NK-92 treated with Interleukin-12 subunit alpha and Interleukin-12 subunit beta, amount 100 ng/mL, for 24 hours (cell line): Measurements from ENCODE around the gene DNAAF2.
"Not testable (repeated sequence)": the region's sequence is repeated elsewhere in the genome, so short reads cannot be mapped to it uniquely, and the experiment has no call there.

Experiments
- DNase-seq: peaks from one replicate; lab custom pipeline; 2025; lab: John Stamatoyannopoulos, UW

DNAAF2 gene

DNA sequence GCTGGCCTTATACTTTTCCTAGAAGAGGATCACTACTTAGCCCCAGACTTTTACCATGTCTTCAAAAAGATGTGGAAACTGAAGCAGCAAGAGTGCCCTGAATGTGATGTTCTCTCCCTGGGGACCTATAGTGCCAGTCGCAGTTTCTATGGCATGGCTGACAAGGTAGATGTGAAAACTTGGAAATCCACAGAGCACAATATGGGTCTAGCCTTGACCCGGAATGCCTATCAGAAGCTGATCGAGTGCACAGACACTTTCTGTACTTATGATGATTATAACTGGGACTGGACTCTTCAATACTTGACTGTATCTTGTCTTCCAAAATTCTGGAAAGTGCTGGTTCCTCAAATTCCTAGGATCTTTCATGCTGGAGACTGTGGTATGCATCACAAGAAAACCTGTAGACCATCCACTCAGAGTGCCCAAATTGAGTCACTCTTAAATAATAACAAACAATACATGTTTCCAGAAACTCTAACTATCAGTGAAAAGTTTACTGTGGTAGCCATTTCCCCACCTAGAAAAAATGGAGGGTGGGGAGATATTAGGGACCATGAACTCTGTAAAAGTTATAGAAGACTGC, 12.9 kb downstream of the DNAAF2 start:
- no peak for DNase-seq

- DNase-seq: peak; percentile 66
Observed at GRCh38 chr14:49621114-49621881, 13.7 kb downstream of the DNAAF2 start.

- DNase-seq: peak; percentile 96
Observed at GRCh38 chr14:49620182-49621113, 14.6 kb downstream of the DNAAF2 start, which contains the start of the genes MGAT2 and RPL36AL. MGAT2 (plus strand) TSS chr14:49620799; CDS start chr14:49621269, 470 bp downstream. RPL36AL (minus strand) TSS chr14:49620626; CDS start chr14:49619104, 1,522 bp downstream.

GRCh38 chr14:49619730-49620129, 15.3 kb downstream of the DNAAF2 start:
- DNase-seq: no peak

DNA sequence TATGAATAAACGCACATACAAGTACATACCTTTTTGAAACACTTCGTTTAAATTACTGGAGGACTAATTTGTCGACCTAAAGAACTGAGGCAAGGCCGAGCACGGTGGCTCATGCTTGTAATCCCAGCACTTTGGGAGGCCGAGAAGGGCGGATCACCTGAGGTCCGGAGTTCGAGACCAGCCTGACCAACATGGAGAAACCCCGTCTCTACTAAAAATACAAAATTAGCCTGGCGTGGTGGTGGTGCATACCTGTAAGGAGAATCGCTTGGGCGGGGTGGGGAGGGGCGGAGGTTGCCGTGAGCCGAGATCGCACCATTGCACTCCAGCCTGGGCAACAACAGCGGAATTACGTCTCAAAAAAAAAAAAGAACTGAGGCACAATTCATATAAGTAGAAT, 15.8 kb downstream of the DNAAF2 start:
- not testable (repeated sequence) for DNase-seq

GRCh38 chr14:49617852-49618519, 17.1 kb downstream of the DNAAF2 start:
- DNase-seq: no peak

GRCh38 chr14:49615776-49616175, 19.3 kb downstream of the DNAAF2 start:
- DNase-seq: no peak

- no peak for DNase-seq
Observed at GRCh38 chr14:49614196-49614595, 20.8 kb downstream of the DNAAF2 start.

DNA sequence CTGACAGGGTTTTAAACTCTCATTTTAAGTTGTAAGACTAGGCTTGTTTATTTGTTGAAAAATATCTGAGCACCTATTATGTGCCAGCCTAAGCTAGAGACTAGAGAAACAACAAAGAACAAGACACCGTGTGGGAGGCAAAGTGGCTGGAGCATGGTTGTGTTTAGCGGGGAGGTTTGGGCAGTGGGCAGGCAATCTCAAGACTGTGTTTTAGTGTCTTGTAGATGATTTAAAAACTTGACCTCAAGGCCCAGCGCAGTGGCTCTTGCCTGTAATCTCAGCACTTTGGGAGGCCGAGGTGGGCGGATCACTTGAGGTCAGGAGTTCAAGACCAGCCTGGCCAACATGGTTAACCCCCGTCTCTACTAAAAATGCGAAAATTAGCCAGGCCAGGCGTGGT, 22.4 kb downstream of the DNAAF2 start:
- no peak for DNase-seq

DNA sequence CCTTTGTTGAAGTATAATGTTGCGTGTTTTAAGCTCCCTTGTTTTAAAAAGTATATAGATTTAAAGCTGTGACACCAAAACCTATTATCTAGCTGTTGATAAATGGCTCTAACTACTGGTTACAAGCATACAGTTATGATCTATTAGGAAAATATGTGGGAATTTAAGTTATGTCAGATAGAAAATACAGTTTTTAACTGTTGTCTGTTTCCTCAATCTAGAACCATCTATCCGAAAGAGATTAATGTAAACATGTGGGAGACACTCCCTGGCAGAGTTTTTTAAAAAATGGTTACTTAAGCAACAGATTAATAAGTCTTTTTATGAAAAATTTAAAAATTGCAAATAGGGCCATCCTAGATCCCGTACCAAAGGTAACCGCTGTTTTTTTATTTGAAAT, 22.8 kb downstream of the DNAAF2 start:
- DNase-seq: no peak

DNA sequence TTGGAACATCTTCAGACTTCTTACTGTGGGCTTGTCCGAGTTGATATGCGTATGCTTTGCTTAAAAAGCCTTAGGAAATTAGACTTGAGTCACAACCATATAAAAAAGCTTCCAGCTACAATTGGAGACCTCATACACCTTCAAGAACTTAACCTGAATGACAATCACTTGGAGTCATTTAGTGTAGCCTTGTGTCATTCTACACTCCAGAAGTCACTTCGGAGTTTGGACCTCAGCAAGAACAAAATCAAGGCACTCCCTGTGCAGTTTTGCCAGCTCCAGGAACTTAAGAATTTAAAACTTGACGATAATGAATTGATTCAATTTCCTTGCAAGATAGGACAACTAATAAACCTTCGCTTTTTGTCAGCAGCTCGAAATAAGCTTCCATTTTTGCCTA, 27.5 kb downstream of the DNAAF2 start:
- no peak for DNase-seq

DNA sequence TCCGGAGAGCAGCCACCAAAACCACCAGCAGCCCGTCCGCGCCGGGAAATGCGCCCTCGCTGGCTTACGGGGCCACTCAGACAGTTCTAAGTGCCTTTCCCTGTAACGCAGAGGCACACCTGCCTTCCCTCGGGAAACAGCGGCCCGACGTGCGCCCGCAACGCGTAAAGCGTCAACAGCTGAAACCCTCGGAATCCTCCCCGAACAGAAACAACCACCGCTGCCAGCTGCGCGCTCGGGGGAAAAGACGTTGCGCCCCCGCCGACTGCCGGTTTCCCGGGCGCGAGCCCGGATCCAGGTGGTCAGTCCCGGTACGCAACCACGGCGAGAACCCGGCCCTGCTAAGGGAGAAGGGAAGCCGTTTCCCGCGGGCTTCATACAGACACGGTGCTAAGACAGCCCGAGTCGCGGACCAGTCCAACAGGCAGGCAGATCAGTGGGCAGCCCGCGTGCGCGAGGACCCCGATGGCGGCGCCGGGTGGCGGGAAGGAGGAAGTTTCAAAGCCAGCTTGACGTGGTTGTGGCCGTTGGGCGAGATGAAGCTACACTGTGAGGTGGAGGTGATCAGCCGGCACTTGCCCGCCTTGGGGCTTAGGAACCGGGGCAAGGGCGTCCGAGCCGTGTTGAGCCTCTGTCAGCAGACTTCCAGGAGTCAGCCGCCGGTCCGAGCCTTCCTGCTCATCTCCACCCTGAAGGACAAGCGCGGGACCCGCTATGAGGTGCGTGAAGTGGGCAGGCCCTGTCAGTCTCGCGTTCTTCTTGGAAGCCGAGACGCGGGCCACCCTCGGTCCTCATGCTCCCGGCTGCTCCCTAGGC, 36.4 kb downstream of the DNAAF2 start, which contains the start of gene LRR1:
TSS of gene LRR1 (plus strand) at position 456 of the 816 bp plus-strand sequence. CDS start at position 537, 81 bp downstream.
- DNase-seq: peak; percentile 69

GRCh38 chr14:49598189-49598484, 36.9 kb downstream of the DNAAF2 start:
- no peak for DNase-seq

DNA sequence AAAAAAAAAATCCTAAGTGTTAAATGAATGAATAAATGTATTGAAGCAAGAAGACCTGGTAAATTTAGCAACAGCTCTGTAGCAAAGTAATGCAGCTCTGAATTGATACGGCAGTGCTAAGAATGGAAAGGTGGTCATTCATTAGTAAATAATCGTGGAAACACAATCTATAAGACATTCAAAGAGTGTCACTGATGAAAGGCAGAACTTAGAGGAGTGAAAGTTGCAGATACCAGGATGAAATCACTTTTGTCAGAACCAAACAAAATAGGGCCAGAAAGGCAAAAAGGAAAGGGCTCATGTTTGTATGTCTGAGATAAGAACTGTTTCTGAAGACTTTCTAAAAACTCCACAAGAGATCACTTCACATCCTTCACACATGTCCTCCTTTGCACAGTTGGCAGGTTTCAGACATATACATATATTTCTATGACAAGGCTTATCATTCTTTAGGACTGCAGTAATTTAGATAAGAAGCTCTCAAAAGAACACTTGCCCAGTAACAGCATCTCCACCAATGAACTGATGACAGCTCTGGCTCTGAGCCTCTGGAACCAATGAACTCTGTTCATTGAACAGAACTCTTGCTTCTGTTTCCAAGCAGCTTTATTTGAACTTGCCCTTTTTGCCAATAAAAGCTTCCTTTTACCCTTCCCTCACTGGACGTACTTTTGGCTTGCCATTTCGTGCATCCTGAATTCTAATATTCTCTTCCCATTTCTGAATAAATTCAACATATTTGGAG, 40.5 kb downstream of the DNAAF2 start:
- DNase-seq: no peak

- DNase-seq: no peak
Observed at GRCh38 chr14:49593016-49593415, 42.0 kb downstream of the DNAAF2 start.

GRCh38 chr14:49589387-49589786, 45.7 kb downstream of the DNAAF2 start:
- no peak for DNase-seq

DNA sequence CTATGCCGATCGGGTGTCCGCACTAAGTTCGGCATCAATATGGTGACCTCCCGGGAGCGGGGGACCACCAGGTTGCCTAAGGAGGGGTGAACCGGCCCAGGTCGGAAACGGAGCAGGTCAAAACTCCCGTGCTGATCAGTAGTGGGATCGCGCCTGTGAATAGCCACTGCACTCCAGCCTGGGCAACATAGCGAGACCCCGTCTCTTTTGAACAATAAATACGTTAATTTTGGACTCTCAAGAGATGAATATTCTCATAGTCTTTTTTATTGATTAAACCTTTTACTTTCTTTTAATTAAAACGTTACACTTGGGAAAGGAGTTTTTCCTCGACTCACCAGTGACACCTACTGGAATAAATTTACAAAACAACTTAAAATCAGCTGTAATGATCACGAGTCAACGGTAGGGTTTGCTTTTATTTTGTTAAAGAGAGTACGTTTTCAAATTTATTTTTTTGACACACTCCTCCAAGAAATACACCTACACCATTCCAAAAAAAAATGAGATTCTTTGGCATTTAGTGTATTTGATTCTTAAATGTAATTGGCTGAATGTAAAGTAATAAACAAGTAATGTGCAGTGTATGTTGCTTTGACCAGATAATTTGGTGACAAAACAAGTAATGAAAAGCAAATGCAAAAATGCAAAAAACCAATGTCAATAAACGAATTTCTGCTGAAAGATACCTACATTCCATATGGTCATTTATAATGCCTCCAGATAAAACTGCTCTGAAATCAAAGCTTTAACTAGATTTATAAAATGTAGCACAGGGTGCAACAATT, 48.2 kb downstream of the DNAAF2 start:
- peak; percentile 53 for DNase-seq

- peak; percentile 95 for DNase-seq
Observed at GRCh38 chr14:49585803-49586672, 49.0 kb downstream of the DNAAF2 start, which contains the start of gene RPS29. RPS29 (minus strand) TSS chr14:49586380; CDS start chr14:49586346, 34 bp downstream.
